ENCODE data around the gene LRRFIP1. TPM values are rescaled to one million over a fixed set of nuclear protein-coding genes. Genes with fewer than 3 reads are reported as not detected.

Gene LRRFIP1
- total RNA-seq, 4 donors from 2014 or later = 62.8 to 199 (median 121) TPM

DNA sequence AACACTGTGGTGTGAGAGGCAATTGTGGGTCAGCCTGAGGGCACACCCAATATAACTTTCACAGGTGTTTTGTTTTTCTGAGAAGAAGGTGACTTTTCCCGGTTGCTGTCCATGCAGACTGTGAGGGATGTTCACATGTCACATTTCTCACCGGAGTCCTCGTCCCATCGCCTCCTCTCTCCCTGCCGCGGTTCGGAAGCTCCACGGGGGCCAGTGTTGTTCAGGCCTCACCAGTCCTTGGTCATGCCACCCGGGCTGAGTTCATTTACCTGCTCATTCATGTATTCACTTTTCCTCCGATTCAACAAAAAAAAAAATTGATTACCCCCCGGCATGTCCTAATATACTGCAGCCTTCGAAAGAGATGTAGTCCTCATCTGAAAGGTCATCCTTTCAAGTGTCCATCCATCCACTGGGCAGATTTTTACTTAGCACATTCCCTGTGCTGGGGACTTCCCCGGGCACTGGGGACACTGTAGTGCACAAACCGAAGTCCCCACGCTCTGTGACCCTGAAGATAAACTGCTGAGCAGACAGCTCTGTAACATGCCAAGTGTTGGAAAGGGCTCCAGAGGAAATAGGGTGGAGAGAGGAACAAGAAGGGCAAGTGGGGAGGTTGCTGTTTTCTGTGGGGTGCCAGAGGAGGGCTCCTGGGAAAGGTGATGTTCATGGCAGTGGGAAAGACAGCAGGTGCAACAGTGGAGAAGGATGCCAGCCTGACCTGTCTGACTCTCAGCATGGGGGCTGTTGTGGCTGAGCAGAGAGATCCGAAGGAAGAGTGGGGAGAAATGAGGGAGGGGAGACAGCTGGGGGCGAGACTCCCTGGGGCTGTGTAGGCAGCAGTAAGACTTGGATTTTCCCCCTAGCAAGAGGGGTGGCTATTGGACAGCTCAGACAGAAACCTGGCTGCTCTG is 22.4 kb downstream of the LRRFIP1 start:
- Histone ChIP-seq H3K4me1 (no peaks in the 10 kb centered on the region), H3K9me3 (no peaks in the 10 kb centered on the region), H3K27ac (no peak overlapping the region), H3K36me3 (no peaks in the 10 kb centered on the region), H3K4me3 (no peak overlapping the region), H3K27me3 (no peaks in the 10 kb centered on the region)
- intact Hi-C loops (cut with DNase I; ENCODE audit: low total_unique reads) = no loop called here
- TF ChIP-seq, protein P1, sequence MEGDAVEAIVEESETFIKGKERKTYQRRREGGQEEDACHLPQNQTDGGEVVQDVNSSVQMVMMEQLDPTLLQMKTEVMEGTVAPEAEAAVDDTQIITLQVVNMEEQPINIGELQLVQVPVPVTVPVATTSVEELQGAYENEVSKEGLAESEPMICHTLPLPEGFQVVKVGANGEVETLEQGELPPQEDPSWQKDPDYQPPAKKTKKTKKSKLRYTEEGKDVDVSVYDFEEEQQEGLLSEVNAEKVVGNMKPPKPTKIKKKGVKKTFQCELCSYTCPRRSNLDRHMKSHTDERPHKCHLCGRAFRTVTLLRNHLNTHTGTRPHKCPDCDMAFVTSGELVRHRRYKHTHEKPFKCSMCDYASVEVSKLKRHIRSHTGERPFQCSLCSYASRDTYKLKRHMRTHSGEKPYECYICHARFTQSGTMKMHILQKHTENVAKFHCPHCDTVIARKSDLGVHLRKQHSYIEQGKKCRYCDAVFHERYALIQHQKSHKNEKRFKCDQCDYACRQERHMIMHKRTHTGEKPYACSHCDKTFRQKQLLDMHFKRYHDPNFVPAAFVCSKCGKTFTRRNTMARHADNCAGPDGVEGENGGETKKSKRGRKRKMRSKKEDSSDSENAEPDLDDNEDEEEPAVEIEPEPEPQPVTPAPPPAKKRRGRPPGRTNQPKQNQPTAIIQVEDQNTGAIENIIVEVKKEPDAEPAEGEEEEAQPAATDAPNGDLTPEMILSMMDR (IDR thresholded peaks at IDR 0.05) = no peak
- TF ChIP-seq POLR2A (IDR thresholded peaks at IDR 0.05) = no peak
- DNase-seq = peak in 1 of 2 donors; percentile 13

DNA sequence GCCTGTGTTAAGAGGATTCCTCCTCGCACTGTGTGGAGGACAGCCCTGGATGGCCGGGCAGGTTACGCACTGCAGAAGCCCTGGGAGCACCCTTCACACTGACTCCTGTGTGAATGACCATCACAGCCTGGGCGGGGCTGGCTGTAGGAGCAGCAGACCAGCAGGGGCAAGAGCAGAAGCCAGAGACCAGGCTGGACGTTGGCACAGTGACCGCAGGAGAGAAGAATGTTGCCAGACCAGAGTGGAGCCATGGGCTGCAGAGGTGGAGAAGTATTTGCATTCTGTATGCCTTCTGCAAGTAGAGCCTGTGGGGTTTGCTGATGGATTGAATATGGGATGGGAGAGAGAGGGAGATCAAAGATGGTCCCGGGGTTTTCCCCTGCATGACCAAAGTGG is 23.1 kb downstream of the LRRFIP1 start:
- no peaks in the 10 kb centered on the region for H3K36me3 ChIP-seq
- H3K4me3 ChIP-seq = no peak overlapping the region
- intact Hi-C loops (cut with DNase I; ENCODE audit: low total_unique reads) = no loop called here
- no peaks in the 10 kb centered on the region for H3K9me3 ChIP-seq
- no peak overlapping the region for H3K27ac ChIP-seq
- no peaks in the 10 kb centered on the region for H3K4me1 ChIP-seq
- H3K27me3 ChIP-seq = no peaks in the 10 kb centered on the region
- DNase-seq = peak in 1 of 2 donors; percentile 11
- TF ChIP-seq, protein P1 (IDR thresholded peaks at IDR 0.05) = no peak
- no peak for TF ChIP-seq POLR2A (IDR thresholded peaks at IDR 0.05)

DNA sequence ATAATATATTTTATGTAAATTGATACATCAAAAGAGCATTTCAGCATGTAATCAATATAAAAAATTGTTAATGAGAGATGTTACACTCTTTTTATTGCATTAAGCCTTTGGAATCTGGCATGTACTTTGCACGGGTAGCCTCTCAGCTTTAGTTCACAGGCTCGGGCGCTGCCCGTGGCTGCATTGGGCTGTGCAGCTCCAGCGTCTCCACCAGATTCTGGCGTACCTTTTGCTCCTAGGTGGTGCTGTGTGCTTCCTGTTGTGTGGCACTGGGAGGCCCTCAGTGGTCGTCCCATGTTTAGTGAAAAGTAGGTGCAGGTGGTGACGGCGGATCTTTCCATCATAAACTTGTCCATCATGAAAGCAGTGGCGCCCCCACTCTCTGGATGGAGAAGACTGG is 24.4 kb downstream of the LRRFIP1 start:
- Histone ChIP-seq H3K9me3 (no peaks in the 10 kb centered on the region), H3K27me3 (no peaks in the 10 kb centered on the region), H3K4me1 (no peaks in the 10 kb centered on the region), H3K27ac (no peak overlapping the region), H3K36me3 (no peaks in the 10 kb centered on the region), H3K4me3 (no peak overlapping the region)
- intact Hi-C loops (cut with DNase I; ENCODE audit: low total_unique reads) = no loop called here
- TF ChIP-seq, protein P1 (IDR thresholded peaks at IDR 0.05) = no peak
- no peak for TF ChIP-seq POLR2A (IDR thresholded peaks at IDR 0.05)
- peak in 1 of 2 donors; percentile 12 for DNase-seq

DNA sequence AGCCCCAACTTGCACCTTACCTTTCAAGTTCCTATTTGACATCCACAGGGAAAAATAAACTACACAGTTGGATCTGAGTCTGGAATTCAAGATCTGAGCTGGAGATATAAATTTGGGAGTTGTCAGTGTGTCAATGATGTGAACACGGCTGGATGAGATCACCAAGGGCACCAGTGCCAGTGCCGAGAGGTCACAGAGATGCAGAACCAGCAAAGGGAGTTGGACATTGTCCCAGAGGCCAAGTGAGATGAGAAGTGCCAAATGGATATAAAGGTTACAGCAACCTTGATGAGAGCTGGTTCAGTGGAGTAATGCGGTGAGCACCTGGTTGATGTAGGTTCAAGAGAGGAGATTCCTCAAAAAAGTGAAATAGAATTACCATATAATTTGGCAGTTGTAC is 24.8 kb downstream of the LRRFIP1 start:
- Histone ChIP-seq H3K36me3 (no peaks in the 10 kb centered on the region), H3K9me3 (no peaks in the 10 kb centered on the region), H3K4me3 (no peak overlapping the region), H3K27ac (no peak overlapping the region), H3K4me1 (no peaks in the 10 kb centered on the region), H3K27me3 (no peaks in the 10 kb centered on the region)
- intact Hi-C loops (cut with DNase I; ENCODE audit: low total_unique reads) = no loop called here
- TF ChIP-seq POLR2A (IDR thresholded peaks at IDR 0.05) = no peak
- TF ChIP-seq, protein P1 (IDR thresholded peaks at IDR 0.05) = no peak
- peak in 1 of 2 donors; percentile 9 for DNase-seq

DNA sequence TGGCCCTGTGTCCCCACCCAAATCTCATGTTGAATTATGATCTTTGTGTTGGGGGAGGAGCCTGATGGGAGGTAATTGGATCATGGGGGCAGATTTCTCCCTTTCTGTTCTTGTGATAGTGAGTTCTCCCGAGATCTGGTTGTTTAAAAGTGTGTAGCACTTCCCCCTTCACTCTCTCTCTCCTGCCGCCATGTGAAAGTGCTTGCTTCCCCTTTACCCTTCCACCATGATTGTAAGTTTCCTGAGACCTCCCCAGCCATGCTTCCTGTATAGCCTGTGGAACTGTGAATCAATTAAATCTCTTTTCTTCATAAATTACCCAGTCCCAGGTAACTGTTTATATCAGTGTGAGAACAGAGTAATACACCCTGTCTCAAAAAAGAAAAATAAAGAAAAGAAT is 25.5 kb downstream of the LRRFIP1 start:
- H3K27ac ChIP-seq = no peak overlapping the region
- no peak overlapping the region for H3K4me3 ChIP-seq
- H3K36me3 ChIP-seq = no peaks in the 10 kb centered on the region
- peak in 1 of 2 donors; percentile 1 for DNase-seq
- no peak for TF ChIP-seq POLR2A (IDR thresholded peaks at IDR 0.05)
- no peaks in the 10 kb centered on the region for H3K27me3 ChIP-seq
- no peaks in the 10 kb centered on the region for H3K9me3 ChIP-seq
- no peaks in the 10 kb centered on the region for H3K4me1 ChIP-seq
- intact Hi-C loops (cut with DNase I; ENCODE audit: low total_unique reads) = no loop called here

All from uterus (tissue), 4 donors.